HG02623 (cell line): ENCODE measurements around the gene MARK3.

Experiments
- ATAC-seq: cut with Tn5 transposase; IDR thresholded peaks from one replicate; pipeline ENCODE4 v1.9.1; 2021; ENCODE audit warnings: moderate library complexity; ENCODE audit not compliant: unreplicated experiment

The MARK3 gene

GRCh38 chr14:103393676-103394626, 8.7 kb downstream of the MARK3 start:
- no peak for ATAC-seq

GRCh38 chr14:103395244-103395643, 10.0 kb downstream of the MARK3 start:
- no peak for ATAC-seq

- no peak for ATAC-seq
Observed at GRCh38 chr14:103396463-103396862, 11.2 kb downstream of the MARK3 start.

- ATAC-seq: no peak
Observed at GRCh38 chr14:103398427-103399195, 13.4 kb downstream of the MARK3 start.

- ATAC-seq: no peak
Observed at GRCh38 chr14:103400537-103400936, 15.3 kb downstream of the MARK3 start.

GRCh38 chr14:103401223-103402214, 16.3 kb downstream of the MARK3 start:
- no peak for ATAC-seq

GRCh38 chr14:103402695-103403094, 17.5 kb downstream of the MARK3 start:
- no peak for ATAC-seq

GRCh38 chr14:103404032-103404918, 19.1 kb downstream of the MARK3 start:
- ATAC-seq: no peak

GRCh38 chr14:103404920-103405319, 19.7 kb downstream of the MARK3 start:
- ATAC-seq: no peak

- no peak for ATAC-seq
Observed at GRCh38 chr14:103408491-103409155, 23.4 kb downstream of the MARK3 start.

GRCh38 chr14:103416916-103417315, 31.7 kb downstream of the MARK3 start:
- ATAC-seq: no peak

- no peak for ATAC-seq
Observed at GRCh38 chr14:103418481-103418818, 33.2 kb downstream of the MARK3 start.

GRCh38 chr14:103421556-103421955, 36.3 kb downstream of the MARK3 start:
- ATAC-seq: no peak

- ATAC-seq: no peak
Observed at GRCh38 chr14:103423050-103423461, 37.8 kb downstream of the MARK3 start.

GRCh38 chr14:103427485-103428443, 42.5 kb downstream of the MARK3 start:
- ATAC-seq: no peak

- no peak for ATAC-seq
Observed at GRCh38 chr14:103428723-103429556, 43.7 kb downstream of the MARK3 start.

- ATAC-seq: no peak
Observed at GRCh38 chr14:103430358-103430757, 45.1 kb downstream of the MARK3 start.
